Liver (tissue), 9 donors: ENCODE measurements around the gene NT5C3A. TPM values are rescaled to one million over a fixed set of nuclear protein-coding genes. Genes with fewer than 3 reads are reported as not detected.

Experiments used
- DNase-seq: peaks from one replicate; pipeline ENCODE4 v3.0.0-alpha.2; 2017; ENCODE audit warnings: low spot score
- H3K27ac ChIP-seq, 2 donors: one replicate each; pipeline ENCODE4 v1.7.0; 2013; ENCODE audit warnings: inconsistent platforms in 2 of 2, low read length in 2 of 2, control low read depth in 1 of 2, low read depth in 1 of 2, mild to moderate bottlenecking in 1 of 2
- H3K27me3 ChIP-seq, 4 donors: one replicate each; pipeline versions ENCODE4 v1.6.1 to v1.7.0; 2013; ENCODE audit warnings: low read length in 3 of 4, inconsistent platforms in 1 of 4, mild to moderate bottlenecking in 1 of 4, moderate library complexity in 1 of 4; ENCODE audit not compliant: control insufficient read depth in 4 of 4, insufficient read depth in 4 of 4
- H3K36me3 ChIP-seq, 4 donors: one replicate each; pipeline versions ENCODE4 v1.6.1 to v1.7.0; 2013; ENCODE audit warnings: low read length in 3 of 4, mild to moderate bottlenecking in 3 of 4, low read depth in 1 of 4, moderate library complexity in 1 of 4; ENCODE audit not compliant: control insufficient read depth in 4 of 4, insufficient read depth in 3 of 4
- H3K4me1 ChIP-seq, 4 donors: one replicate each; pipeline versions ENCODE4 v1.6.1 to v1.7.0; 2013; ENCODE audit warnings: low read length in 3 of 4, mild to moderate bottlenecking in 3 of 4, moderate library complexity in 1 of 4; ENCODE audit not compliant: control insufficient read depth in 4 of 4, insufficient read depth in 4 of 4
- H3K4me3 ChIP-seq, 3 donors: one replicate each; pipeline versions ENCODE4 v1.6.1 to v1.7.0; 2013; ENCODE audit warnings: low read length in 3 of 3, control low read depth in 1 of 3, low read depth in 1 of 3, mild to moderate bottlenecking in 1 of 3
- H3K9ac ChIP-seq, 2 donors: one replicate each; pipeline ENCODE4 v1.7.0; 2013; ENCODE audit warnings: low read length in 2 of 2, mild to moderate bottlenecking in 2 of 2, moderate library complexity in 2 of 2, control low read depth in 1 of 2, low read depth in 1 of 2
- H3K9me3 ChIP-seq, 4 donors: one replicate each; pipeline versions ENCODE4 v1.6.1 to v1.7.0; 2013; ENCODE audit warnings: low read length in 3 of 4; ENCODE audit not compliant: control insufficient read depth in 4 of 4
- ATF3 ChIP-seq: IDR thresholded peaks from 2 replicates; pipeline ENCODE4 v1.6.1; 2016; ENCODE audit warnings: antibody characterized with exemption
- EGR1 ChIP-seq, 2 donors: IDR thresholded peaks; 2 replicates each; pipeline ENCODE4 v1.6.1; 2016 to 2018; ENCODE audit warnings: antibody characterized with exemption in 2 of 2, low read depth in 2 of 2
- FOXA1 ChIP-seq: IDR thresholded peaks from 2 replicates; pipeline ENCODE4 v1.6.1; 2016; ENCODE audit warnings: antibody characterized with exemption
- FOXA2 ChIP-seq: IDR thresholded peaks from 2 replicates; pipeline ENCODE4 v1.6.1; 2016; ENCODE audit warnings: antibody characterized with exemption
- HNF4G ChIP-seq: IDR thresholded peaks from 2 replicates; pipeline ENCODE4 v1.6.1; 2016; ENCODE audit warnings: antibody characterized with exemption
- JUND ChIP-seq, 2 donors: IDR thresholded peaks; 2 replicates each; pipeline ENCODE4 v1.6.1; 2016; ENCODE audit warnings: antibody characterized with exemption in 2 of 2
- NR2F2 ChIP-seq: IDR thresholded peaks from 2 replicates; pipeline ENCODE4 v1.6.1; 2016; ENCODE audit warnings: antibody characterized with exemption
- RAD21 ChIP-seq, 2 donors: IDR thresholded peaks; 2 replicates each; pipeline ENCODE4 v1.6.1; 2016; ENCODE audit warnings: antibody characterized with exemption in 2 of 2, mild to moderate bottlenecking in 2 of 2
- SP1 ChIP-seq: IDR thresholded peaks from 2 replicates; pipeline ENCODE4 v1.6.1; 2018; ENCODE audit warnings: antibody characterized with exemption, mild to moderate bottlenecking
- TAF1 ChIP-seq: conservative IDR thresholded peaks from 2 replicates; pipeline ENCODE4 v1.6.1; 2016; ENCODE audit warnings: antibody characterized with exemption, mild to moderate bottlenecking
- YY1 ChIP-seq: IDR thresholded peaks from 2 replicates; pipeline ENCODE4 v1.6.1; 2016; ENCODE audit warnings: antibody characterized with exemption, mild to moderate bottlenecking
- ZBTB33 ChIP-seq: IDR thresholded peaks from 2 replicates; pipeline ENCODE4 v1.6.1; 2016; ENCODE audit warnings: antibody characterized with exemption
- WGBS: extraction: QIAGEN DNeasy Blood & Tissue Kit; methylation state at CpG from one replicate; pipeline ENCODE4 v1.1.7; 2013; 5-methylcytosine and 5-hydroxymethylcytosine counted together
- polyA plus RNA-seq, 2 donors: library from polyadenylated mRNA; stranded (reverse) in 1 of 2; unstranded in 1 of 2; fragments of 200-250 nt in 1 of 2; fragments of >200 nt in 1 of 2; fragmentation: Nextera tagmentation in 1 of 2; extraction: Ambion mirVana in 1 of 2; gene quantifications; one replicate each; pipeline versions ENCODE4 v1.2.1 to v1.2.3, GENCODE V29; 2013 to 2015
- total RNA-seq, 2 donors: library from RNA; depleted of rRNA; stranded (reverse); fragments of >200 nt; gene quantifications; one replicate each; pipeline ENCODE4 v1.2.3, GENCODE V29; 2014
- TF ChIP-seq, protein P1 (sequence below): IDR thresholded peaks from 2 replicates; pipeline ENCODE4 v1.6.1; 2016; ENCODE audit warnings: antibody characterized with exemption, mild to moderate bottlenecking
- TF ChIP-seq, protein P2 (sequence below): IDR thresholded peaks from 2 replicates; pipeline ENCODE4 v1.6.1; 2016; ENCODE audit warnings: antibody characterized with exemption
- TF ChIP-seq, protein P3 (sequence below): fragments of 150-350 bp; IDR thresholded peaks from 2 replicates; pipeline ENCODE4 v1.5.1; 2017; ENCODE audit warnings: improper control_type of control experiment, low read depth, low read length; ENCODE audit not compliant: missing input control
- donor health status: healthy.
- donor health status: healthy.
- donor health status: healthy.
- donor health status: healthy.
- donor health status: healthy.

Gene NT5C3A
- total and polyA plus RNA-seq, 4 donors = 4.3 to 41.6 (median 9.7) TPM

- TF ChIP-seq, protein P1, sequence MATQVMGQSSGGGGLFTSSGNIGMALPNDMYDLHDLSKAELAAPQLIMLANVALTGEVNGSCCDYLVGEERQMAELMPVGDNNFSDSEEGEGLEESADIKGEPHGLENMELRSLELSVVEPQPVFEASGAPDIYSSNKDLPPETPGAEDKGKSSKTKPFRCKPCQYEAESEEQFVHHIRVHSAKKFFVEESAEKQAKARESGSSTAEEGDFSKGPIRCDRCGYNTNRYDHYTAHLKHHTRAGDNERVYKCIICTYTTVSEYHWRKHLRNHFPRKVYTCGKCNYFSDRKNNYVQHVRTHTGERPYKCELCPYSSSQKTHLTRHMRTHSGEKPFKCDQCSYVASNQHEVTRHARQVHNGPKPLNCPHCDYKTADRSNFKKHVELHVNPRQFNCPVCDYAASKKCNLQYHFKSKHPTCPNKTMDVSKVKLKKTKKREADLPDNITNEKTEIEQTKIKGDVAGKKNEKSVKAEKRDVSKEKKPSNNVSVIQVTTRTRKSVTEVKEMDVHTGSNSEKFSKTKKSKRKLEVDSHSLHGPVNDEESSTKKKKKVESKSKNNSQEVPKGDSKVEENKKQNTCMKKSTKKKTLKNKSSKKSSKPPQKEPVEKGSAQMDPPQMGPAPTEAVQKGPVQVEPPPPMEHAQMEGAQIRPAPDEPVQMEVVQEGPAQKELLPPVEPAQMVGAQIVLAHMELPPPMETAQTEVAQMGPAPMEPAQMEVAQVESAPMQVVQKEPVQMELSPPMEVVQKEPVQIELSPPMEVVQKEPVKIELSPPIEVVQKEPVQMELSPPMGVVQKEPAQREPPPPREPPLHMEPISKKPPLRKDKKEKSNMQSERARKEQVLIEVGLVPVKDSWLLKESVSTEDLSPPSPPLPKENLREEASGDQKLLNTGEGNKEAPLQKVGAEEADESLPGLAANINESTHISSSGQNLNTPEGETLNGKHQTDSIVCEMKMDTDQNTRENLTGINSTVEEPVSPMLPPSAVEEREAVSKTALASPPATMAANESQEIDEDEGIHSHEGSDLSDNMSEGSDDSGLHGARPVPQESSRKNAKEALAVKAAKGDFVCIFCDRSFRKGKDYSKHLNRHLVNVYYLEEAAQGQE = no peak
- no peak for TF ChIP-seq SP1
- no peak for TF ChIP-seq JUND (IDR thresholded peaks at IDR 0.05)
- no peak for TF ChIP-seq FOXA2
These were observed 7.7 kb upstream of the NT5C3A start (continued) for GRCh38 chr7:33070277-33070676.

DNA sequence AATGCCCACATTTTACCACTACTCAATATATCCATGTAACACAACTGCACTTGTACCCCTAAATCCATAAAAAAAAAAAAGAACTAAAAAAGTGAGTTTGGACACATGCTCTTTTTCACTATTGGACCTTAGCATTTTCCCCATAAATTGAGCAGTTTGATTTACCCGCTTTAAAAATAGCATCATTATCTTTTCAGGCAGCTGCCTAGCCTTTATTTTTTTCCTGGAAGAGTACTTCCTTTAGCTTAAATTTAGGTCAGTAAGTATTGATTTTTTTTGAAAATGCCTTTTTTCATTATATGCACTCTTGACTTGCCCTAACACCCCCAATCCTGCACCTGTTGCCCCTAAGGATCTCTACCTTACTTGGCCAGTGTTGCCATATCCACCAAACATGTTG lies 5.3 kb upstream of the NT5C3A start:
- WGBS = 65% methylated on average over 1 of the region's 1 CpG
- peaks cover 0 to 3% (median 0%) of the 10 kb centered on the region in 4 donors for H3K36me3 ChIP-seq
- peaks cover 0 to 8% (median 6%) of the 10 kb centered on the region in 4 donors for H3K4me1 ChIP-seq
- no peak overlapping the region for H3K9ac ChIP-seq
- H3K27me3 ChIP-seq = no peaks in the 10 kb centered on the region
- peaks cover 0 to 13% (median 5%) of the 10 kb centered on the region in 4 donors for H3K9me3 ChIP-seq
- DNase-seq = no peak
- TF ChIP-seq HNF4G (no peak), JUND (IDR thresholded peaks at IDR 0.05) (no peak), RAD21 (IDR thresholded peaks at IDR 0.05) (no peak), ZBTB33 (no peak), ATF3 (no peak), YY1 (no peak)
- H3K27ac ChIP-seq = no peak overlapping the region
- H3K4me3 ChIP-seq = no peak overlapping the region

DNA sequence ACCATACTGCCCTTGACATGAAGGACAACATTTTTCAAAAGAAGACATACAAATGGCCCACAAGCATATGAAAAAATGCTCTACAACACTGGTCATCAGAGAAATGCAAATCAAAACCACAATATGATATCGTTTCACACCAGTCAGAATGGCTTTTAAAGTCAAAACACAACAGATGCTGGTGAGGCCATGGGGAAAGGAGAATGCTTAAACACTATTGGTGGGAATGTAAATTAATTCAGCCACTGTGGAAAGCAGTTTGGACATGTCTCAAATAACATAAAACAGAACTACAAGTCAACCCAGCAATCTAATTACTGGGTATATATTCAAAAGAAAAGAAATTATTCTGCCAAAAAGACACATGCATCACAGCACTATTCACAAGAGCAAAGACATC lies 4.2 kb upstream of the NT5C3A start:
- 94% methylated on average over 1 of the region's 1 CpG for WGBS

DNA sequence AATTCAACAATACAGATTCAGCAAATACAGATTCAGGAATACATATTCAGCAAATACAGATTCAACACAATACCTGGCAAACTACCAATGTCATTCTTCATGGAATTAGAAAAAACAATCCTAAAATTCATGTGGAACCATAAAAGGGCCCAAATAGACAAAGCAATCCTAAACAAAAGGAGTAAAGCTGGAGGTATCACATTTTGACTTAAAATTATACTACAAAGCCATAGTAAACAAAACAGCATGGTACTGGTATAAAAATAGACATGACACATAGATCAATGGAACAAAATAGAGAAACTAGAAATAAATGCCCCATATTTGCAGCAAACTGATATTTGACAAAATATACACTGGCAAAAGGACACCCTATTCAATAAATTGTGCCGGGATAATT lies 3.4 kb upstream of the NT5C3A start:
- Histone ChIP-seq H3K27ac (no peak overlapping the region), H3K9ac (no peak overlapping the region), H3K4me3 (no peak overlapping the region), H3K27me3 (no peaks in the 10 kb centered on the region), H3K9me3 (peaks cover 0 to 8% (median 5%) of the 10 kb centered on the region in 4 donors), H3K36me3 (peaks cover 0 to 3% (median 0%) of the 10 kb centered on the region in 4 donors), H3K4me1 (peaks cover under 1 to 17% (median 13%) of the 10 kb centered on the region in 4 donors)
- DNase-seq = no peak
- 97% methylated on average over 1 of the region's 1 CpG for WGBS
- TF ChIP-seq, protein P2, sequence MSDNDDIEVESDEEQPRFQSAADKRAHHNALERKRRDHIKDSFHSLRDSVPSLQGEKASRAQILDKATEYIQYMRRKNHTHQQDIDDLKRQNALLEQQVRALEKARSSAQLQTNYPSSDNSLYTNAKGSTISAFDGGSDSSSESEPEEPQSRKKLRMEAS = no peak
- no peak for TF ChIP-seq JUND (IDR thresholded peaks at IDR 0.05)
- TF ChIP-seq, protein P3, sequence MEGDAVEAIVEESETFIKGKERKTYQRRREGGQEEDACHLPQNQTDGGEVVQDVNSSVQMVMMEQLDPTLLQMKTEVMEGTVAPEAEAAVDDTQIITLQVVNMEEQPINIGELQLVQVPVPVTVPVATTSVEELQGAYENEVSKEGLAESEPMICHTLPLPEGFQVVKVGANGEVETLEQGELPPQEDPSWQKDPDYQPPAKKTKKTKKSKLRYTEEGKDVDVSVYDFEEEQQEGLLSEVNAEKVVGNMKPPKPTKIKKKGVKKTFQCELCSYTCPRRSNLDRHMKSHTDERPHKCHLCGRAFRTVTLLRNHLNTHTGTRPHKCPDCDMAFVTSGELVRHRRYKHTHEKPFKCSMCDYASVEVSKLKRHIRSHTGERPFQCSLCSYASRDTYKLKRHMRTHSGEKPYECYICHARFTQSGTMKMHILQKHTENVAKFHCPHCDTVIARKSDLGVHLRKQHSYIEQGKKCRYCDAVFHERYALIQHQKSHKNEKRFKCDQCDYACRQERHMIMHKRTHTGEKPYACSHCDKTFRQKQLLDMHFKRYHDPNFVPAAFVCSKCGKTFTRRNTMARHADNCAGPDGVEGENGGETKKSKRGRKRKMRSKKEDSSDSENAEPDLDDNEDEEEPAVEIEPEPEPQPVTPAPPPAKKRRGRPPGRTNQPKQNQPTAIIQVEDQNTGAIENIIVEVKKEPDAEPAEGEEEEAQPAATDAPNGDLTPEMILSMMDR = no peak
- TF ChIP-seq YY1 = no peak
- no peak for TF ChIP-seq TAF1
- no peak for TF ChIP-seq NR2F2
- no peak for TF ChIP-seq SP1
- TF ChIP-seq FOXA1 = no peak
- no peak for TF ChIP-seq ZBTB33
- TF ChIP-seq FOXA2 = no peak
- TF ChIP-seq ATF3 = no peak
- TF ChIP-seq HNF4G = no peak
- no peak for TF ChIP-seq EGR1 (IDR thresholded peaks at IDR 0.05; ENCODE audit: low read depth in 2 of 2)
- TF ChIP-seq RAD21 (IDR thresholded peaks at IDR 0.05) = no peak

More for the DNA sequence above, 4.2 kb upstream of the NT5C3A start:
- no peak for TF ChIP-seq TAF1
- peaks cover 0 to 11% (median 6%) of the 10 kb centered on the region in 4 donors for H3K4me1 ChIP-seq
- peaks cover 0 to 12% (median 5%) of the 10 kb centered on the region in 4 donors for H3K9me3 ChIP-seq
- no peak overlapping the region for H3K27ac ChIP-seq
- DNase-seq = no peak
- H3K9ac ChIP-seq = no peak overlapping the region
- H3K36me3 ChIP-seq = peaks cover 0 to 3% (median 0%) of the 10 kb centered on the region in 4 donors
- H3K4me3 ChIP-seq = no peak overlapping the region
- H3K27me3 ChIP-seq = no peaks in the 10 kb centered on the region
